ENCODE results near the gene TIMM50.

TIMM50 gene

DNA sequence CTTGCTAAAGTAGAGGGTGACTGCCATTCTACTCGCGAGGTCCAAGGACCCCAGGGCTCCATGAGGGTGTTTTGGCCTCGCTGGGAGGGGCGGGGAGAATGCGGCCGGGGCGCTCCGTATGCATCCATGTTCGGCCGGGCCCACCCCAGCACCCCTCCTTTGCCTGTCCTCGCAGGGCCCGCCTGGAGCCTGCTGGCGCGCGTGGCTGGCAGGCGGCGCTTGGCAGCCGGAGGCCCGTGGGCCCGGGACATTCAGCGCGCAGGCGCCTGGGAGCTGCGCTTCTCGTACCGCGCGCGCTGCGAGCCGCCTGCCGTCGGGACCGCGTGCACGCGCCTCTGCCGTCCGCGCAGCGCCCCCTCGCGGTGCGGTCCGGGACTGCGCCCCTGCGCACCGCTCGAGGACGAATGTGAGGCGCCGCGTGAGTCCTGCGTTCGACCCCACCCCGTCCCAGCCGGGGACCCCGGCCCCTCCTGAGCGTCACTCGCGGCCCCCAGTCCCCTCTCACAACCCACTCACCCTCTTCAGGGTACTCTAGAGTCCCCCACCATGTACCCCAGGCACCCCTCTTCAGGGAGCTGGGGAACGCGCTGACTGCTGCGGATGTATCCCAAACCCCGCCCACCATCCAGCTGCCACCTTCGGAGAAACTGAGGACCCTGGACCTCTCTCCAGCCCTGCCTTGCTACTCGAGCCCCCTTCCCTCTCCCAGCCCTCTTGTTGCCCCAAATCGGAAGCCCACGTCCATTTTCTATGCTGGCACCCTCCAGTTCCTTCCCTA, 22.2 kb downstream of the TIMM50 start:
- no peak for DNase-seq

DNA sequence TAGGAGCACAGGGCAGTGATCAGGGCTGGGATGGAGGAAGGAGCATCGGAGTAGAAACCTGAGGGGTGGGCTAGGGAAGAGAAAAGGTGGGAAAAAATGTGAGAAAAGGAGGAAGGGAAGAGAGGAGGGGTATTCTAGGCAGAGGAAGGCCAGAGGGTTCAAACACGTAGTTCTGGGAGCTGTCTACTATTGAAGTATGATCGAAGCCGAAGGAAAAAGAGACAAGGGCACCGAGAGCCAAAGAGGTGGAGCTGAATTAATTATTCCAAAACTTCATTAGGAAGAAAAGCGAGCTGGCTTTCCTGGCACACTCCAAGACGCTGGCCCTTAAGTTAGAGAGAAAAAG, 25.9 kb downstream of the TIMM50 start:
- no peak for DNase-seq

DNA sequence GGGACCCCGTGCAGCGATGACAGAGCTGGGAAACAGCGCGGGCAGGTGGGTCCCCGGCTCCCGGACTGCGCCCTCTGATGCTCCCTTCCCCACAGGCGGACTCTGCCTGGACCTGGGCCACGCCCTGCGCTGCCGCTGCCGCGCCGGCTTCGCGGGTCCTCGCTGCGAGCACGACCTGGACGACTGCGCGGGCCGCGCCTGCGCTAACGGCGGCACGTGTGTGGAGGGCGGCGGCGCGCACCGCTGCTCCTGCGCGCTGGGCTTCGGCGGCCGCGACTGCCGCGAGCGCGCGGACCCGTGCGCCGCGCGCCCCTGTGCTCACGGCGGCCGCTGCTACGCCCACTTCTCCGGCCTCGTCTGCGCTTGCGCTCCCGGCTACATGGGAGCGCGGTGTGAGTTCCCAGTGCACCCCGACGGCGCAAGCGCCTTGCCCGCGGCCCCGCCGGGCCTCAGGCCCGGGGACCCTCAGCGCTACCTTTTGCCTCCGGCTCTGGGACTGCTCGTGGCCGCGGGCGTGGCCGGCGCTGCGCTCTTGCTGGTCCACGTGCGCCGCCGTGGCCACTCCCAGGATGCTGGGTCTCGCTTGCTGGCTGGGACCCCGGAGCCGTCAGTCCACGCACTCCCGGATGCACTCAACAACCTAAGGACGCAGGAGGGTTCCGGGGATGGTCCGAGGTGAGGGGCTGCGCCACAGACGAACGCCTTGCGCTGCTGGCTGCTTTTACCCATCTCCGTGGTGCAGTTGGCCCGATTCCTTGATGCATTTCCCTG, 26.5 kb downstream of the TIMM50 start:
- DNase-seq: peak; percentile 56 to 87

DNA sequence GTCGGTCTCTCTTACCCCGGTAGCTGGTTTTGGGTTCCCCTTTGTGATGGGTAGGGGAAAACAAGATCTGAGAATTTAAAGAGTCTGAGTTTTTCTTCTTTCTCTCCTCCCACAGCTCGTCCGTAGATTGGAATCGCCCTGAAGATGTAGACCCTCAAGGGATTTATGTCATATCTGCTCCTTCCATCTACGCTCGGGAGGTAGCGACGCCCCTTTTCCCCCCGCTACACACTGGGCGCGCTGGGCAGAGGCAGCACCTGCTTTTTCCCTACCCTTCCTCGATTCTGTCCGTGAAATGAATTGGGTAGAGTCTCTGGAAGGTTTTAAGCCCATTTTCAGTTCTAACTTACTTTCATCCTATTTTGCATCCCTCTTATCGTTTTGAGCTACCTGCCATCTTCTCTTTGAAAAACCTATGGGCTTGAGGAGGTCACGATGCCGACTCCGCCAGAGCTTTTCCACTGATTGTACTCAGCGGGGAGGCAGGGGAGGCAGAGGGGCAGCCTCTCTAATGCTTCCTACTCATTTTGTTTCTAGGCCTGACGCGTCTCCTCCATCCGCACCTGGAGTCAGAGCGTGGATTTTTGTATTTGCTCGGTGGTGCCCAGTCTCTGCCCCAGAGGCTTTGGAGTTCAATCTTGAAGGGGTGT, 27.2 kb downstream of the TIMM50 start:
- no peak for DNase-seq

DNA sequence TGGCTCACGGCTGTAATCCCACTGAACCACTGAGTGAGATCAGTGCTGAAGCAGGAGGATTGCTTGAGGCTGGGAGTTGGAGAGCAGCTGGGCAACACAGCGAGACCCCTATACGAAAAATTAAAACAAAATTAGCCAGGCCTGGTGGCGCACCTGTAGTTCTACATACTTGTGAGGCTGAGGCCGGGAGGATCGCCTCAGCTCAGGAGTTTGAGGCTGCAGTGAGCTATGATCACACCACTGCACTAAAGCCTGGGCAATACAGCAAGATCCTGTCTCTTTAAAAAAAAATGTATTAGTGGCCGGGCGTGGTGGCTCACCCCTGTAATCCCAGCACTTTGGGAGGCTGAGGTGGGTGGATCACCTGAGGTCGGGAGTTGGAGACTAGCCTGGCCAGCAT, 28.0 kb downstream of the TIMM50 start:
- no peak for DNase-seq

DNA sequence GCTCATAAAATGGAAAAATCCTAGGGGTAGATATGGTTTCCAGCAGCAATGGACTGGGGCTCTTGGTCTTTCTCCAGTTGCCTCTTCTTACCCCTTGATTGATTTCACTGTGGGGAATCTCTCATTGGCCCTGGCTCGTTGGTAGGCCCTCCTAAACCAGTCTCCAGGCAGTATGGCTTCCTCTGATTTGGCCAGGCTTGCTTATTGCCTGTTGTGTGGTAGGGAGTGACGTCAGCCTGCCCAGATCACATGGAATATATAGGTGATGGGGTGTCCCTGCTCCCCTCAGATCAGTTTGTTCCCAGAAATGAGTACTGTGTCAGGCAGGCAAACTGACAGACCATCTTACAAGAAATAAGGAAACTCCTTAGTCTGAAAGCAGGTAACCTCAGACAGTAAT, 28.6 kb downstream of the TIMM50 start:
- DNase-seq: no peak

DNA sequence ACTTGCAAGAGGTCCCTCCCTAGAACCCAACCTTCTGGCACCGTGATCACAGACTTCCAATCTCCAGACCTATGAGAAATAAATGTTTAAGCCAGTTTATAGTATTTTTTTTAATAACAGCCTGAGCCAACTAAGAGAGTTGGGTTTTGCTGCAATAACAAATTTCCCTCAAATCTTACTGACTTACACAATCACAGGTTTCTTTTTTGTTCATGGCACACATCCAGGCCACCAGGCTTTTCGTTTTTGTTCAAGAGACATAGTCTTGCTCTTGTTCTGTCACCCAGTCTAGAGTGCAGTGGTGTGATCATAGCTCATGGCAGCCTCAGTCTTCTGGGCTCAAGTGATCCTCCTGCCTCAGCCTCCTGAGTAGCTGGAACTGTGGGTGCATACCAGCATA, 32.4 kb downstream of the TIMM50 start:
- DNase-seq: no peak

DNA sequence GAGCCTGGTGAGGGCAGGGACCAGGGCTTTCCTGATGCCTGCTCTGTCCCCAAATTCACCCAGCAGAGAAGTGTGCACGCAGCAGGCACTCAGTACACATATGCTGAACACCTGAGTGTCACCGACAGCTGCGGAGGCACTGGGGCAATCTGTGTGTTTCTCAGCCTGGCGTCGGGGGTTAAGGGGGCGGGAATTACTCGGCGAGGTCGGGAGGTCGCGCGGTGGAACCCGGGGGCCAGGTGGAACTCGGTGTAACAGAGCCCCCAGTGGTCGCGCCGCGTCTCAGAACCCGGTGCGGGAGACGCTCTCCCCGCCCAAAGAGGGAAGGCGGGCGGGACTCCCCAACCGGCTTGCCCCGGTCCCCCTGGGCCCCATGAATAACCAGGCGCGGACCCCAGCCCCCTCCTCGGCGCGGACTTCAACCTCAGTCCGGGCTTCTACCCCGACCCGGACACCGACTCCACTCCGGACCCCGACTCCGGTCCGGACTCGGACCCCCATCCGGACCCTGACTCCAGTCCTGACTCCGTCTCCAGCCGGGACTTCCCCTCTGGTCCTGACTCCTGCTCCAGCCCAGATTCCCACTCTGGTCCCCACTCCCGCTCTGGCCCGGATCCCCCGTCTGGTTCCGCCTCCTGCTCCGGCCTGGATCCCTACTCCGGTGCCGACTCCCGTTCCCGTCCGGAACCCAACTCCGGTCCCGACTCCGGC, 34.4 kb downstream of the TIMM50 start, which contains the start of gene SELENOV:
TSS of gene SELENOV (plus strand) at position 300 of the 711 bp plus-strand sequence. CDS start at position 374, 74 bp downstream.
- no peak for DNase-seq

DNA sequence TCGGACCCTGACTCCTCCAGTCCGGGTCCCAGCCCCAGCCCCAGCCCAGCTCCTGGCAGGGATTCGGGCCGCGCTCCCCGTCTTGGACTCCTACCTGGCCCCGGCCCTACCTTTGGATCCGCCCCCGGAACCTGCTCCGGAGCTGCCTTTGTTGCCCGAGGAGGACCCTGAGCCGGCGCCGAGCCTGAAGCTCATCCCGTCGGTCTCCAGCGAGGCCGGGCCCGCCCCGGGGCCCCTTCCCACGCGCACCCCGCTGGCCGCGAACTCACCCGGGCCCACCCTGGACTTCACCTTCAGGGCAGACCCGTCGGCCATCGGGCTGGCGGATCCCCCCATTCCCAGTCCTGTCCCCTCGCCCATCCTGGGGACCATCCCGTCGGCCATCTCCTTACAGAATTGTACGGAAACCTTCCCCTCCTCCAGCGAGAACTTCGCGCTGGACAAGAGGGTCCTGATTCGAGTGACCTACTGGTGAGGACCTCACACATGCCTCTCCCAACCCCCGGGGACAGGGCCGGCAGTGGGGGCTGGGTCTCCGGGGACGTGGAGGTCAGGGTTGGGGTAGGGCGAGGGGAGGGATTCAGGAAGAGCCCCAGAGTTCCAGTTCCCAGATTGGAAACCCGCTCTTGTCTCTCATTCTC, 35.0 kb downstream of the TIMM50 start:
- DNase-seq: no peak

DNA sequence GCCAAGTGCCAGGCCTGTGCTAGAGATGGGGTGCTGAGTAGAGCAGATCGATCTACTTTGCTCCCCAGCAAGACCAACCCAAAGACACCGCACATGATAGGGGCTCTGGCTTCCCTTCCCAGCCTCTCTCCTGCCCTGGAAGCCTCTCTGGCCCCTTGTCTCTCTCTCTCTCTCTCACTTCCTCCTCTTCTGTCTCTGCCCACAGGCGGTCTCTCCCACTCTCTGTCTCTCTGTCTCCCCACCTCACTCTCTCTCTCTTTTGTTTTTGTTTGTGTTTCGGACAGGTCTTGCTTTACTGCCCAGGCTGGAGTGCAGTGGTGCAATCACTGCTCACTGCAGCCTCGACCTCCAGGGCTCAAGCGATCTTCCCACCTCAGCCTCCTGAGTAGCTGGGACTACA, 35.6 kb downstream of the TIMM50 start:
- DNase-seq: no peak

DNA sequence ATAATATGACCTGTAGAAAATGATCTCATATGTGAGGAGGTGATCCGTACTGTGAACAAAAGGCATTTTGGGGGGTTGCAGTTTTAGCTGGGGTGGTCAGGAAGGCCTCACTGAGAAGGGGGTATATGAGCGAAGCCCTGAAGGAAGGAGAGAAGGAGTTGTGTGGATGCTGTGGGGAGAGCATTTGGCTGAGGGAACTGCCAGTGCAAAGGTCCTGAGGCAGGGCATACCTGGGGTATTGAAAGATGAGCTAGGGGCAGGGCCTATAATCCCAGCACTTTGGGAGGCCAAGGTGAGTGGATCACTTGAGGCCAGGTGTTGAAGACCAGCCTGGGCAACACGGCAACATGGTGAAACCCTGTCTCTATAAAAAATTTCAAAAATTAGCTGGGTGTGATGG, 36.8 kb downstream of the TIMM50 start:
- DNase-seq: no peak

DNA sequence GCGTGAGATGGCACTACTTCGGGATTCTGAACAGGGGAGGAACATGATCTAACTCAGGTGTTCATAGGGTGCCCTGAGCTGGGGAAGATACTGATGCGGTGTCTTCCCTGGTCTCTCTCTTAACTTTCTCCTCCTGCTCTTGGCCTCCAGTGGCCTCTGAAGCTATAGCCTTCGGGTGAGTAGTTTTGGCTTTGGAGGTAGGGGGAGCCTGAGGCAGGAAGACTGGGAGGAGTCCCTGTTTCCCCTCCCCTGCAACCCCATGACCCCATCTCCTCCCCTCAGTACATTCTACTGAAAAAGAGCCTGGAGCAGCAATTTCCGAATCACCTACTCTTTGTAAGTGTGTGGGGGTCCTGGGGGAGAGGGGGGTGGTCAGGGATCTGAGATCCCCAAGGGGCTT, 37.8 kb downstream of the TIMM50 start:
- DNase-seq: no peak

DNA sequence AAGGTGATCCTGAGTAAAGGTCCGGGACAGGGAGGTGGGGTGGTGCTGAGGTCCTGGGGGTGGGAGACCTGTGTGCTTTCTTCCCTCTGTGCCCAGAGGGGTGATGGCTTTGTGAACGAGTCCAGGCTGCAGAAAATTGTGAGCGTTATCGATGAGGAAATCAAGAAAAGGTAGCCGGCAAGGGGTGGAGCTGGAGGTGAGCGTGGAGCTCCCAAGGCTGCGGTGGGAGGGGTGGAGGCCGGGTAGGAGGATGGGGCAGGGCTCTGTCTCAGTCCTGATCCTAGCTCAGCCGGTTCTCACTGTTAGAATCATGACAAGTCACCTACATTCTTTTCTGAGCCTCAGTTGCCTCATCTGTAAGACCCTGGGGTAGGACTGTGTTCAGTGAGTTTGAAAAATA, 38.3 kb downstream of the TIMM50 start:
- DNase-seq: no peak

DNA sequence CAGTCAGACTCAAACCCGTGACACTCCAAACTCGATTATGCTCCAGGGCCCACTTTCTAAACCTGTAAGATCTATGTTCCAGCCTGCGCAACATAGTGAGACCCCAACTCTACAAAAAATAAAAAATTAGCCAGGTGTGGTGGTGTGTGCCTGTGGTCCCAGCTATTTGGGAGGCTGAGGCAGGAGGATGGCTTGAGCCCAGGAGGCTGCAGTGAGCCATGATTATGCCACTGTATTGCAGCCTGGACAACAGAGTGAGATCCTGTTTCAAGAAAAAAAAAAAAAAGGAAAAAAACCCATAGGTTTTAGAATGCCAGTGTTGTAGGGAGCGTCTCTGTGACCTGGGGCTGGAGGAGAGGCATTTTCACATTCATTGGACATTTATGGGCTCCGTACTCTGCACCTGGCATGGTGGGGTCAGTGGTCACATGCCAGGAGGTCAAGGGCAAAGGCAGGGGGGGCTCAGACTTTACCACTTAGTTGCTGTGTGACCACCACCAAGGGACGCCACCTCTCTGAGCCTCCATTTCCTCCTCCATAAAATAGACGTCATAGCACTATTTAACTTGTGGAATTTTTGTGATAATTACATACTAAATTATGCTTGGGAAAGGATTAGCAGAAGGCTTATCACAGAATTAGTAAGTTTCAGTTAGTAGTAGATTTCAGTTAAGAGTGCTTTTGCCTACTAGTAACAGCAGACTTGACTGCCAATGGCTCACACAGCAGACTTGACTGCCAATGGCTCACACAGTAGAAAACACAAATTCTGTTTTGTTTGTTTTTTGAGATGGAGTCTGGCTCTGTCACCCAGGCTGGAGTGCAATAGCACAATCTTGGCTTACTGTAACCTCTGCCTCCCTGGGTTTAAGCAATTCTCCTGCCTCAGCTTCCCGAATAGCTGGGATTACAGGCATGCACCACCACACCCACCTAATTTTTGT, 40.2 kb downstream of the TIMM50 start:
- no peak for DNase-seq

DNA sequence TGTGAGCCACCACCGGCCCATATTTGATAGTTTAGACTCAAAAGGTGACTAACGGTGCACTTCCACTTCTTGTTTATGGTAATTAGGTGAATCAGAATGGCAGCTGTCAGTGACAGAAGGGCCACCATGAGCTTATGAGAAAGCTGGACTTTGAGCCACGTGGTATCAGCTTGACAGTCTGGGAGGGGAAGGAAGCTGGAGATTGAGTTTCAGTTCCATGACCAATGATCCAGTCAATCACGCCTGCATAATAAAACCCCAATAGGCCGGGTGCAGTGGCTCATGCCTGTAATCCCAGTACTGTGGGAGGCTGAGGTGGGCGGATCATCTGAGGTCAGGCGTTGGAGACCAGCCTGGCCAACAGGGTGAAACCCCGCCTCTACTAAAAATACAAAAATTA, 43.9 kb downstream of the TIMM50 start:
- no peak for DNase-seq

DNA sequence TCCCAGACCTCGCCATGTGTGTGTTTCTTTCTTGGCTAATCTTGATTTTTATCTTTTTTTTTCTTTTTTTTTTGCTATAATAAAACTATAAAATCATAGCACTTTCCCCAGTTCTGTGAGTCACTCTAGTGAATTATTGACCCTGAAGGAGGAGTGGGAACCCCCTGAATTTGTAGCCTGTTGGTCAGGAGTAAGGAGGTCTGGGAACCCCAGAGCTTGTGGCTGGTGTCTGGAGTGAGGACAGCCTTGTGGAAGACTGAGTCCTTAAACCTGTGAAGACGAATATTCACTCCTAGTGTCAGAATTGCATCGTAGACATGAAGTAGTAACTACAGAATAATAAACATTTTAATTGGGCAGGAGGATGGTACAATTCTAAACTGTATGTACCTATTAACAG, 44.6 kb downstream of the TIMM50 start:
- no peak for DNase-seq

DNA sequence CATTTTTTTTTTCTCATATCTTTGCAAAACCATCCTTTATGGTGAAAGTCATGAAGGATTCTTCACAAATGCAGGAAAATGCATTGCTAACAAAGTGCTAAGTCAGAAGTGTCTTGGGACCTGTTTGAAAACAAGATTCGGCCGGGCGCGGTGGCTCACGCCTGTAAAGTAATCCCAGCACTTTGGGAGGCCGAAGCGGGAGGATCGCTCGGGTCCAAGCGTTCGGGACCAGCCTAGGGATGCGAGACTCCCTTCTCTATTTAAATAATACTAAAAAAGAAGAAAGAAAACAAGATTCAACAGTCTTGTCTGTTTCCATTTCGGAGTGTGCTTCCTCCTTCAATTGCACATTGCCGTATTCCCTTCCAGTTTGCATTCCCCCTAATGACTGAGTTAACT, 51.2 kb downstream of the TIMM50 start:
- no peak for DNase-seq

DNA sequence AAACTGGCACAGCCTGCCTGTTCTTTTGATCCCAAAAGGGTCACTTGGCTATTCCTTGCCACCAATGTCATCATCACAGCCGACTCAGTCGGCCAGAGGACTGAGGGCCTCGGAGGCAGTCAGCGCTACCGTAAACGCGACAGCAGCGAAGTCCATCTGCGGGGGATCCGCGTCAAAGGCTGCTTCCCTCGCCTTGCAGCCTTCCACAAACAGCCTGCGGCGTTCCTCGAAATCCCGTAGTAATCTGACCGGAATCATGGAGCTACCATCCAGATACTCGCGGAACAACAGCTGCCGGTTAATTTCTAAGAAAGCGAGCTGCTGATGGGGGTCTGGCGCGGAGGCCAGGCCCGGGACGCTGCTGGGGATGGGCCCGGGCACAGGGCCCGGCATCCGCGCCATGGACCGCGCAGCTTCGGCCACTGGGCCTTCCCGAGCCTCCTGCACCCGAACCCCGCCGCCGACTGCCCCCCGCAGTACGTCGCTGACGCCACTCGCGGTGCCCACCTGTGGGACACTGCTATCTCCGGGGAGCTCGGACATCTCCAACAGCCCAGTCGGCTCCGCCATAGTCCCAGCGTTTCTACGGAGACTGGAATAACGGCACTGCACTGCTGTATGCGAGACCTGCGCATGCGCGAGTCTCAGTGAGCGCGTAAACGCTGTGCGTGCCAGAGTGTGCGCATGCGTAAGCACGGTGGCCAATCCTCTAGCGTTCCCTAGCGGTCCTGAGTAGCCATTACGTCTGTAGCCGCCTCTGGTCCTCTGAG, 51.8 kb downstream of the TIMM50 start, which contains the start of gene EID2B:
TSS of gene EID2B (minus strand) at position 620 of the 770 bp plus-strand sequence. CDS start at position 570, 50 bp downstream.
- DNase-seq: peak; percentile 93 to 95

DNA sequence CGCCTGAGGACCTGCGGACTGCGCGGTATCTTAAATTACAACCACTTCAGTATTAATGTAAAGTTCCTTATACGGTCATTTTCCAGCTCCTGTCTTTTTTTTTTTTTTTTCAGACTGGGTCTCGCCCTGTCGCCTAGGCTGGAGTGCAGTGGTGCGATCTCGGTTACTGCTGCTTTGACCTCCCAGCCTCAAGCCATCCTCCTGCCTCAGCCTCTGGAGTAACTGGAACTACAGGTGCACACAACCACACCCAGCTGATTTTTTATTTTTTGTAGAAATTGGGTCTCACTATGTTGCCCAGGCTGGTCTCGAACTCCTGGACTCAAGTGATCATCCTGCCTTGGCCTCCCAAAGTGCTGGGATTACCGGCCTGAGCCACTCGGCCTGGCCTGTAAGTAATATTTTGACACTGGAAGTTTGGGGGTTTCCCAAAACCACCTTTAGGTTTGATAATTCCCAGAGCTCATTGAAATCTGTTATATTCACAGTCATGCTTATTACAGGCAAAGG, 52.4 kb downstream of the TIMM50 start:
- DNase-seq: no peak

DNA sequence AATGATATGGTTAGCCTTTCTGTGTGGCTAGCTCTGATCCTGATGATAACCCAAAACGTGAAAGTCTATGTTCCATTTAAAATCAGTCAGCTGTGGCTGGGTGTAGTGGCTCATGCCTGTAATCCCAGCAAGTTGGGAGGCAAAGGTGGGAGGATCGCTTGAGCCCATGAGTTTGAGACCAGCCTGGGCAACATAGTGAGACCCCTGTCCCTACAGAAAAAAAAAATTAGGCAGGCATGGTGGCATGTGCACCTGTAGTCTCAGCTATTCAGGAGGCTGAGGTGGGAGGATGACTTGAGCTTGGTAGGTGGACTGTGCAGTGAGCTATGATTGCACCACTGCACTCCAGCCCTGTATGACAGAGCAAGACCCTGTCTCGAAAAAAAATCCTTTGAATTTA, 53.2 kb downstream of the TIMM50 start:
- no peak for DNase-seq

DNA sequence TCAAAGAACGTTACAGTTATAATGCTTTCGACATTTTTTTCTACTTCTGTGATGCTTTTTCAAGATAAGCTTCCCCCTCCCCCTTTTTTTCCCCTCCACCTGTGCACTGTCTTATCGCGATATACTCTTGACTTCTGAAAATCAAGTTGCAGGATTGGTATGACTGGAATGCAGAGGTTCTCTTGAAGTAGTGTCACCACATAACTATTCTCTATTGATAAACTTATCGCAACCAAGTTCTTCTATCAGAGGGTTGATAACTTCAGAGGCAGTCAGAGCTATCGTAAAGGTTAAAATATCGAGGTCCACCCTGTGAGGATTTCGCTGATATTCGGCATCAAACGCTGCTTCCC, 58.5 kb downstream of the TIMM50 start:
- DNase-seq: no peak
